Loucy (cell line): Measurements from ENCODE around the gene ADAMTS2.

Experiments used
- H2AFZ ChIP-seq: fragments of 200-600 bp; sonication (generic); 2 replicates; pipeline ENCODE4 v1.6.0; 2016; ENCODE audit warnings: antibody characterized with exemption, mild to moderate bottlenecking, low read length, moderate library complexity
- H3F3A ChIP-seq: fragments of 200-600 bp; 2 replicates; pipeline ENCODE4 v1.6.0; 2016; ENCODE audit warnings: antibody characterized with exemption, low read depth, mild to moderate bottlenecking
- H3K27me3 ChIP-seq: fragments of 200-600 bp; sonication (generic); 2 replicates; pipeline ENCODE4 v1.6.1; 2014; ENCODE audit warnings: low read length, mild to moderate bottlenecking; ENCODE audit not compliant: insufficient read depth, poor library complexity, severe bottlenecking
- H3K36me3 ChIP-seq: fragments of 200-600 bp; sonication (generic); 2 replicates; pipeline ENCODE4 v1.6.1; 2016; ENCODE audit warnings: low read length; ENCODE audit not compliant: insufficient read depth
- H3K4me1 ChIP-seq: fragments of 200-600 bp; sonication (generic); 2 replicates; pipeline ENCODE4 v1.5.1; 2014; ENCODE audit warnings: low read length, mild to moderate bottlenecking; ENCODE audit not compliant: insufficient read depth, poor library complexity, severe bottlenecking
- H3K4me2 ChIP-seq: fragments of 200-600 bp; sonication (generic); 2 replicates; pipeline ENCODE4 v1.6.0; 2014; ENCODE audit warnings: antibody characterized with exemption, low read length, low read depth, mild to moderate bottlenecking; ENCODE audit not compliant: poor library complexity, severe bottlenecking
- H3K4me3 ChIP-seq: fragments of 200-600 bp; sonication (generic); 2 replicates; pipeline ENCODE4 v1.5.1; 2014; ENCODE audit warnings: low read length, mild to moderate bottlenecking, mixed read lengths; ENCODE audit not compliant: poor library complexity, severe bottlenecking
- H3K79me2 ChIP-seq: fragments of 200-600 bp; sonication (generic); 2 replicates; pipeline ENCODE4 v1.6.1; 2014; ENCODE audit warnings: low read length; ENCODE audit not compliant: insufficient read depth
- H3K9ac ChIP-seq: fragments of 200-600 bp; sonication (generic); 2 replicates; pipeline ENCODE4 v1.6.0; 2014; ENCODE audit warnings: mild to moderate bottlenecking, low read depth, low read length, moderate library complexity; ENCODE audit not compliant: poor library complexity, severe bottlenecking
- H3K9me2 ChIP-seq: fragments of 200-600 bp; sonication (generic); replicated peaks from 2 replicates; pipeline ENCODE4 v1.6.1; 2016; ENCODE audit warnings: low read depth, low read length, mixed read lengths
- H3K9me3 ChIP-seq: fragments of 200-600 bp; sonication (generic); 2 replicates; pipeline ENCODE4 v1.6.1; 2014; ENCODE audit warnings: mild to moderate bottlenecking, antibody characterized with exemption, low read length, low read depth; ENCODE audit not compliant: insufficient read depth
- H4K20me1 ChIP-seq: fragments of 200-600 bp; sonication (generic); 2 replicates; pipeline ENCODE4 v1.6.0; 2014; ENCODE audit warnings: antibody characterized with exemption, low read length, mild to moderate bottlenecking; ENCODE audit not compliant: insufficient read depth, poor library complexity, severe bottlenecking
- EZH2phosphoT487 ChIP-seq: fragments of 200-600 bp; IDR thresholded peaks from 2 replicates; pipeline ENCODE4 v1.6.1; 2018; ENCODE audit warnings: antibody characterized with exemption, mild to moderate bottlenecking, moderate library complexity, borderline replicate concordance
- TF ChIP-seq, protein P1 (sequence below): fragments of 200-600 bp; sonication (generic); conservative IDR thresholded peaks from 2 replicates; pipeline ENCODE4 v1.5.1; 2014; ENCODE audit warnings: mild to moderate bottlenecking, antibody characterized with exemption, low read length

Gene ADAMTS2

DNA sequence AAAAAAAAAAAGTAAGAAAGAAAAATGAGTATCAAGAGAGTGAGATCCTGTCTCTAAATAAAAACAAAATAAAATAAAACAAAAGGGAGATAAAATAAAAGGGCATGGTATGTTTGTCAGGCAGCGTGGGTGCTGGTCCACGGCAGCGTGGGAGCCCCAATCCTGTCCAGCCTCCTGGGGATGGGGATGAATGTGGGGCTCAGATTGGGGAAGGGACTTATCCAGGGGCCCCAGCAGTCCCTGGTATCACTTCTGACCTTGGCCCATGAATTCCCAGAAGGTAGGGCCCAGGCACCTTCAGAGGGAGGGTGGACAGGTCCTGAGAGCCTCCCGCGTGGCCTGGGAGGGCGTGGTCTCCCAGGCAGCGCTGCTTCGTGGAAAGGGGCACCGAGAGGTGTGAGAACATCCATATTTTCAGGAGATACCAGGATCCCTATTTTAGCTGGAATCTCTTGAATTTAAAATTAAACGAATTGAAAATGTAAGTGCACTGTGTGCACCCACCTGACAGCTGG is 213.9 kb downstream of the ADAMTS2 start:
- no peak overlapping the region for H2AFZ ChIP-seq
- no peaks in the 10 kb centered on the region for H3K27me3 ChIP-seq
- H3K4me1 ChIP-seq = no peaks in the 10 kb centered on the region
- no peak overlapping the region for H3K4me2 ChIP-seq
- no peak overlapping the region for H3K9ac ChIP-seq
- H3K36me3 ChIP-seq = no peaks in the 10 kb centered on the region
- no peaks in the 10 kb centered on the region for H3K79me2 ChIP-seq
- no peaks in the 10 kb centered on the region for H3F3A ChIP-seq
- H3K4me3 ChIP-seq = no peak overlapping the region
- TF ChIP-seq, protein P1, sequence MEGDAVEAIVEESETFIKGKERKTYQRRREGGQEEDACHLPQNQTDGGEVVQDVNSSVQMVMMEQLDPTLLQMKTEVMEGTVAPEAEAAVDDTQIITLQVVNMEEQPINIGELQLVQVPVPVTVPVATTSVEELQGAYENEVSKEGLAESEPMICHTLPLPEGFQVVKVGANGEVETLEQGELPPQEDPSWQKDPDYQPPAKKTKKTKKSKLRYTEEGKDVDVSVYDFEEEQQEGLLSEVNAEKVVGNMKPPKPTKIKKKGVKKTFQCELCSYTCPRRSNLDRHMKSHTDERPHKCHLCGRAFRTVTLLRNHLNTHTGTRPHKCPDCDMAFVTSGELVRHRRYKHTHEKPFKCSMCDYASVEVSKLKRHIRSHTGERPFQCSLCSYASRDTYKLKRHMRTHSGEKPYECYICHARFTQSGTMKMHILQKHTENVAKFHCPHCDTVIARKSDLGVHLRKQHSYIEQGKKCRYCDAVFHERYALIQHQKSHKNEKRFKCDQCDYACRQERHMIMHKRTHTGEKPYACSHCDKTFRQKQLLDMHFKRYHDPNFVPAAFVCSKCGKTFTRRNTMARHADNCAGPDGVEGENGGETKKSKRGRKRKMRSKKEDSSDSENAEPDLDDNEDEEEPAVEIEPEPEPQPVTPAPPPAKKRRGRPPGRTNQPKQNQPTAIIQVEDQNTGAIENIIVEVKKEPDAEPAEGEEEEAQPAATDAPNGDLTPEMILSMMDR = no peak
- H3K9me2 ChIP-seq = no peaks in the 10 kb centered on the region
- no peaks in the 10 kb centered on the region for H3K9me3 ChIP-seq
- H4K20me1 ChIP-seq = no peaks in the 10 kb centered on the region

DNA sequence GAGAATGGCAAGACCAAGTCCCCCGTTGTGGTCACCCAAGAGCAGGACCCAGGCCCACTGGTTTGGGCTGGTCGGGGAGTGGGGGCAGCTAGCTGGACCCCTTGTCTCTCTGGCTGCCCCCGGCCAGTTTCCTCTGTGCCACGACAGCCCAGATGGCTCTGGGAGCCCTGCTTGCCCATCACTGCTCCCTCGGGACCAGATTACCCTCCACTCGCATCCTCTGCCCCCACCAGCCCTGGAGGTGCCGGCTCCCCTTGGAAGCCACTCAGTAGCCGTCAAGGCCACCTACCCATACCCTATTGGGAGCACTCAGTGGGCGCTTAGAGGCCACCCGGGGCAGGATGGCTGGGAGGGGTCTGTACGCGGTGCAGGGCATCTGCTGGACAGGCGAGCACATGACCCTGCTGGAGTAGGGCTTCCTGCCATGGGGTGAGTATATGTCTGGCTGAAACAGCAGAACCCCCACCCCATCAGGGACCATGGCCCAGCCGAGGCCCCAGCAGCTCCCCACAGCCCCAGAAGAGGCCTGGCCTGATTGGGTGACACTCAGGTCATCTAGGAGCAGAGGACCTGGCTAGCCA is 215.1 kb downstream of the ADAMTS2 start:
- Histone ChIP-seq H3K9me3 (no peaks in the 10 kb centered on the region), H3K4me3 (no peak overlapping the region), H3F3A (no peaks in the 10 kb centered on the region), H3K4me1 (no peaks in the 10 kb centered on the region), H3K79me2 (no peaks in the 10 kb centered on the region), H3K4me2 (no peak overlapping the region), H3K27me3 (no peaks in the 10 kb centered on the region), H4K20me1 (no peaks in the 10 kb centered on the region), H2AFZ (no peak overlapping the region), H3K36me3 (no peaks in the 10 kb centered on the region), H3K9ac (no peak overlapping the region), H3K9me2 (no peaks in the 10 kb centered on the region)
- TF ChIP-seq, protein P1 = no peak
- TF ChIP-seq EZH2phosphoT487 = no peak

DNA sequence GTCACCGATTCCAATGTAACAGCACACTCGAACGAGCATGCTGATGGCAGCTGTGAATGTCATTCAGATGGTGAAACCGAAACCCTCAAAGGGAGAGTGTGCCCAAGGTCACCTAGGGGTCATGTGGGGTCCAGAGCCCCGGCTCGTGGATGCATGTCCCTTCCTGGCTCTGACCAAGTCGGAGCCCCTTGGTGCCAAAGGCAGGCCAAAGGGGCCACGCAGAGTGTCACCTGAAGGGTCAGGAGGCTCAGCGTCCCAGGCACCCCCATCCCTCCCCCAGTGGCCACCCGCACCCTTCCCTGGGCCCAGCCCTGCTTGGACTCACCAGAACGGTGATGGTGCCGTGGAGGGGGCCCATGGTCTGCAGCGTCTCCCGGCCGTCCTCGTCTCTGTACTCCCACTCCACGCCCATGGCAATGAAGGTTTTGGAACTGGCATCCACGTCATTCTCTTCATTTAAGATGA is 215.6 kb downstream of the ADAMTS2 start:
- TF ChIP-seq, protein P1 = no peak
- no peak for TF ChIP-seq EZH2phosphoT487
- Histone ChIP-seq H3K36me3 (no peaks in the 10 kb centered on the region), H3K9ac (no peak overlapping the region), H2AFZ (no peak overlapping the region), H3K79me2 (no peaks in the 10 kb centered on the region), H4K20me1 (no peaks in the 10 kb centered on the region), H3K4me2 (no peak overlapping the region), H3F3A (no peaks in the 10 kb centered on the region), H3K9me3 (no peaks in the 10 kb centered on the region), H3K4me3 (no peak overlapping the region), H3K9me2 (no peaks in the 10 kb centered on the region), H3K4me1 (no peaks in the 10 kb centered on the region), H3K27me3 (no peaks in the 10 kb centered on the region)
